H9 (cell line): Measurements from ENCODE around the gene CERCAM. TPM values are rescaled to one million over a fixed set of nuclear protein-coding genes. Genes with fewer than 3 reads are reported as not detected.

Experiments used
- DNase-seq: peaks from one replicate; pipeline ENCODE4 v3.0.0-alpha.2; 2017
- H2AFZ ChIP-seq: one replicate; pipeline ENCODE4 v1.6.1; 2013; ENCODE audit warnings: mild to moderate bottlenecking, low read length, control low read depth, moderate library complexity
- H2AK5ac ChIP-seq: 2 replicates; pipeline ENCODE4 v1.6.1; 2013; ENCODE audit warnings: low read length, control low read depth, mixed read lengths; ENCODE audit not compliant: insufficient read length
- H2BK120ac ChIP-seq: one replicate; pipeline ENCODE4 v1.6.1; 2013; ENCODE audit warnings: low read depth, mild to moderate bottlenecking, low read length, control low read depth, inconsistent platforms; ENCODE audit not compliant: poor library complexity, severe bottlenecking
- H2BK12ac ChIP-seq: 2 replicates; pipeline ENCODE4 v1.6.1; 2013; ENCODE audit warnings: low read length, control low read depth, mixed read lengths, low read depth; ENCODE audit not compliant: insufficient read length
- H2BK15ac ChIP-seq: 2 replicates; pipeline ENCODE4 v1.6.1; 2013; ENCODE audit warnings: low read depth, low read length, control low read depth
- H2BK20ac ChIP-seq: one replicate; pipeline ENCODE4 v1.6.1; 2013; ENCODE audit warnings: low read depth, mild to moderate bottlenecking, low read length, control low read depth, inconsistent platforms; ENCODE audit not compliant: poor library complexity, severe bottlenecking
- H2BK5ac ChIP-seq: 2 replicates; pipeline ENCODE4 v1.6.1; 2013; ENCODE audit warnings: low read length, control low read depth, mixed read lengths; ENCODE audit not compliant: insufficient read length
- H3K14ac ChIP-seq: 2 replicates; pipeline ENCODE4 v1.6.1; 2013; ENCODE audit warnings: low read length, control low read depth; ENCODE audit not compliant: insufficient read depth
- H3K18ac ChIP-seq: 2 replicates; pipeline ENCODE4 v1.6.1; 2013; ENCODE audit warnings: low read depth, mild to moderate bottlenecking, mixed read lengths, low read length, control low read depth; ENCODE audit not compliant: insufficient read length
- H3K23ac ChIP-seq: 2 replicates; pipeline ENCODE4 v1.6.1; 2013; ENCODE audit warnings: low read length, control low read depth, mixed read lengths, low read depth; ENCODE audit not compliant: insufficient read length
- H3K23me2 ChIP-seq: 2 replicates; pipeline ENCODE4 v1.6.1; 2013; ENCODE audit warnings: low read depth, mild to moderate bottlenecking, mixed read lengths, low read length, control low read depth; ENCODE audit not compliant: insufficient read length, poor library complexity, severe bottlenecking
- H3K27ac ChIP-seq: 2 replicates; pipeline ENCODE4 v1.5.1; 2013; ENCODE audit warnings: low read length, control low read depth, mixed read lengths, low read depth; ENCODE audit not compliant: insufficient read length
- H3K27me3 ChIP-seq: 2 replicates; pipeline ENCODE4 v1.6.1; 2013; ENCODE audit warnings: low read length, control low read depth, inconsistent platforms; ENCODE audit not compliant: insufficient read depth
- H3K4ac ChIP-seq: 2 replicates; pipeline ENCODE4 v1.6.1; 2013; ENCODE audit warnings: low read depth, mild to moderate bottlenecking, control low read depth, inconsistent platforms, low read length, moderate library complexity
- H3K4me1 ChIP-seq: 2 replicates; pipeline ENCODE4 v1.6.1; 2013; ENCODE audit warnings: low read length, control low read depth, inconsistent platforms; ENCODE audit not compliant: insufficient read depth
- H3K4me2 ChIP-seq: 2 replicates; pipeline ENCODE4 v1.6.1; 2013; ENCODE audit warnings: low read length, control low read depth, mixed read lengths; ENCODE audit not compliant: insufficient read length, insufficient read depth
- H3K56ac ChIP-seq: 2 replicates; pipeline ENCODE4 v1.6.1; 2013; ENCODE audit warnings: low read depth, mild to moderate bottlenecking, mixed read lengths, low read length, control low read depth; ENCODE audit not compliant: insufficient read length
- H3K79me1 ChIP-seq: 2 replicates; pipeline ENCODE4 v1.6.1; 2013; ENCODE audit warnings: low read depth, mild to moderate bottlenecking, moderate library complexity, low read length, control low read depth, inconsistent platforms; ENCODE audit not compliant: insufficient read depth, poor library complexity, severe bottlenecking
- H3K79me2 ChIP-seq: 2 replicates; pipeline ENCODE4 v1.6.1; 2013; ENCODE audit warnings: low read length, control low read depth, inconsistent platforms; ENCODE audit not compliant: insufficient read depth
- H3K9ac ChIP-seq: 2 replicates; pipeline ENCODE4 v1.6.1; 2013; ENCODE audit warnings: low read length, control low read depth, mixed read lengths; ENCODE audit not compliant: insufficient read length; ENCODE audit errors: extremely low read depth
- H3K9me3 ChIP-seq: one replicate; pipeline ENCODE4 v1.6.1; 2013; ENCODE audit warnings: low read depth, low read length, inconsistent platforms; ENCODE audit not compliant: control insufficient read depth
- H3T11ph ChIP-seq: one replicate; pipeline ENCODE4 v1.6.1; 2013; ENCODE audit warnings: mild to moderate bottlenecking, low read length, control low read depth, inconsistent platforms
- H4K20me1 ChIP-seq: one replicate; pipeline ENCODE4 v1.6.1; 2013; ENCODE audit not compliant: control insufficient read depth, insufficient read length, insufficient read depth
- H4K5ac ChIP-seq: 2 replicates; pipeline ENCODE4 v1.6.1; 2013; ENCODE audit warnings: low read depth, mild to moderate bottlenecking, mixed read lengths, low read length, control low read depth; ENCODE audit not compliant: insufficient read length
- H4K8ac ChIP-seq: replicated peaks from 2 replicates; pipeline ENCODE4 v1.6.1; 2013; ENCODE audit warnings: low read length, control low read depth, mixed read lengths, low read depth; ENCODE audit not compliant: insufficient read length
- H4K91ac ChIP-seq: 2 replicates; pipeline ENCODE4 v1.6.1; 2013; ENCODE audit warnings: low read depth, mild to moderate bottlenecking, moderate library complexity, mixed read lengths, low read length, control low read depth; ENCODE audit not compliant: insufficient read length
- H3K27ac Mint-ChIP-seq, 3 experiments: 2 replicates in 2 of 3; 3 replicates in 1 of 3; pipeline ENCODE4 v1.8.0; 2020 to 2021; ENCODE audit warnings: mixed read lengths in 3 of 3, mild to moderate bottlenecking in 1 of 3, moderate library complexity in 1 of 3
- H3K27me3 Mint-ChIP-seq: 2 replicates; pipeline ENCODE4 v1.8.0; 2021; ENCODE audit warnings: low read depth, mild to moderate bottlenecking, moderate library complexity, mixed read lengths
- H3K36me3 Mint-ChIP-seq, 3 experiments: 2 replicates in 2 of 3; 3 replicates in 1 of 3; pipeline ENCODE4 v1.8.0; 2020 to 2021; ENCODE audit warnings: low read depth in 3 of 3, mixed read lengths in 3 of 3; ENCODE audit not compliant: insufficient read depth in 1 of 3
- H3K4me1 Mint-ChIP-seq, 2 experiments: 2 replicates each; pipeline ENCODE4 v1.8.0; 2020; ENCODE audit warnings: mixed read lengths in 2 of 2
- H3K4me3 Mint-ChIP-seq, 2 experiments: 2 replicates in 1 of 2; 3 replicates in 1 of 2; pipeline ENCODE4 v1.8.0; 2020 to 2021; ENCODE audit warnings: mild to moderate bottlenecking in 2 of 2, mixed read lengths in 2 of 2, moderate library complexity in 1 of 2
- H3K9me3 Mint-ChIP-seq, 2 experiments: 2 replicates in 1 of 2; 3 replicates in 1 of 2; pipeline ENCODE4 v1.8.0; 2020; ENCODE audit warnings: mild to moderate bottlenecking in 2 of 2, mixed read lengths in 2 of 2, moderate library complexity in 1 of 2
- whole genome bisulfite sequencing: extraction: QIAGEN DNeasy Blood & Tissue Kit; methylation state at CpG from one replicate; pipeline ENCODE4 v1.1.7; 2013; ENCODE audit warnings: missing lambda C conversion rate, low lambda C conversion rate, mixed read lengths; ENCODE audit not compliant: insufficient read length; ENCODE audit errors: extremely low coverage; 5-methylcytosine and 5-hydroxymethylcytosine counted together
- total RNA-seq: library from RNA; stranded (reverse); gene quantifications from 2 replicates; pipeline ENCODE4 v1.2.1, GENCODE V29; 2021
- TF ChIP-seq, protein P1 (sequence below): fragments of 200-600 bp; sonication (generic); conservative IDR thresholded peaks from 3 replicates; pipeline ENCODE4 v1.8.0; 2021; ENCODE audit warnings: antibody characterized with exemption, mild to moderate bottlenecking

The CERCAM gene
- total RNA-seq, 1 experiment from 2014 or later: 5.4 TPM

DNA sequence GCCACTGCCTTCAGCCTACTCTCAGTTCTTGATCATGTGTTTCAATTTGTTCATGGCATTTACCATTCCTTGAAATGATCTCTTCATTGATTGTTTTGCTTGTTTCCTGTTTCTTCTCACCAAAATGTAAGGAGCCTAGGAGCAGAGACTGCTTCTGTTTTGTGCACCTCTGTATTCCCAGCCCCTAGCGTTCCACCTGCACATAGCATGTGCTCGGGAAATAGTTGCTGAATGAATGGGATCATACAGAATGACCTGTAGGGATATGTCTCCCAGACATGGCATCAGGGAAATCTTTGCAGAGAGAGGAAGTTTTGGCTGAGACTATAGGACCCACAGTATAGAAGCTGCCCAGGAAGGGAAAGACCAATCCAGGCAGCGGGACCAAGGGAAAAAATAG is 6.2 kb upstream of the CERCAM start:
- no peak overlapping the region for H3K27ac ChIP-seq
- no peaks in the 10 kb centered on the region for H3K36me3 Mint-ChIP-seq
- no peaks in the 10 kb centered on the region for H3K79me1 ChIP-seq
- no peak overlapping the region for H2BK20ac ChIP-seq
- H3K4me1 ChIP-seq: peaks cover 3% of the 10 kb centered on the region
- no peaks in the 10 kb centered on the region for H3K79me2 ChIP-seq
- H3K9me3 Mint-ChIP-seq: peaks cover 0 to 6% of the 10 kb centered on the region in 2 experiments; a peak in 3 of 5 replicates
- no CpG with 5 or more reads among the region's 3 CpGs for WGBS
- TF ChIP-seq, protein P1, sequence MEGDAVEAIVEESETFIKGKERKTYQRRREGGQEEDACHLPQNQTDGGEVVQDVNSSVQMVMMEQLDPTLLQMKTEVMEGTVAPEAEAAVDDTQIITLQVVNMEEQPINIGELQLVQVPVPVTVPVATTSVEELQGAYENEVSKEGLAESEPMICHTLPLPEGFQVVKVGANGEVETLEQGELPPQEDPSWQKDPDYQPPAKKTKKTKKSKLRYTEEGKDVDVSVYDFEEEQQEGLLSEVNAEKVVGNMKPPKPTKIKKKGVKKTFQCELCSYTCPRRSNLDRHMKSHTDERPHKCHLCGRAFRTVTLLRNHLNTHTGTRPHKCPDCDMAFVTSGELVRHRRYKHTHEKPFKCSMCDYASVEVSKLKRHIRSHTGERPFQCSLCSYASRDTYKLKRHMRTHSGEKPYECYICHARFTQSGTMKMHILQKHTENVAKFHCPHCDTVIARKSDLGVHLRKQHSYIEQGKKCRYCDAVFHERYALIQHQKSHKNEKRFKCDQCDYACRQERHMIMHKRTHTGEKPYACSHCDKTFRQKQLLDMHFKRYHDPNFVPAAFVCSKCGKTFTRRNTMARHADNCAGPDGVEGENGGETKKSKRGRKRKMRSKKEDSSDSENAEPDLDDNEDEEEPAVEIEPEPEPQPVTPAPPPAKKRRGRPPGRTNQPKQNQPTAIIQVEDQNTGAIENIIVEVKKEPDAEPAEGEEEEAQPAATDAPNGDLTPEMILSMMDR: peak; percentile 54
- H3K4me3 Mint-ChIP-seq: no peak overlapping the region
- peaks cover 31% of the 10 kb centered on the region; the same call in 1 of the 2 replicates for H3K27me3 ChIP-seq
- H2BK120ac ChIP-seq: no peak overlapping the region
- no peak overlapping the region for H4K91ac ChIP-seq
- no peak overlapping the region for H2BK5ac ChIP-seq
- no peak overlapping the region for H3K23ac ChIP-seq
- H3K14ac ChIP-seq: no peak overlapping the region
- no peak overlapping the region for H3K4me2 ChIP-seq
- H3T11ph ChIP-seq: no peak overlapping the region
- DNase-seq: no peak
- H3K9ac ChIP-seq: no peak overlapping the region
- no peak overlapping the region for H2AFZ ChIP-seq
- no peak overlapping the region for H4K5ac ChIP-seq
- H3K4me1 Mint-ChIP-seq: peaks cover 31 to 36% of the 10 kb centered on the region in 2 experiments
- no peak overlapping the region for H3K56ac ChIP-seq
- H3K18ac ChIP-seq: no peak overlapping the region
- no peak overlapping the region for H2BK12ac ChIP-seq
- no peaks in the 10 kb centered on the region for H4K20me1 ChIP-seq
- H3K4ac ChIP-seq: no peak overlapping the region
- peaks cover 5% of the 10 kb centered on the region for H3K23me2 ChIP-seq
- H4K8ac ChIP-seq: no peak overlapping the region
- no peaks in the 10 kb centered on the region for H3K9me3 ChIP-seq
- H3K27ac Mint-ChIP-seq: no peak overlapping the region
- H3K27me3 Mint-ChIP-seq: peaks cover 99% of the 10 kb centered on the region
- H2BK15ac ChIP-seq: no peak overlapping the region
- no peak overlapping the region for H2AK5ac ChIP-seq
